Kidney (tissue), 14 donors: ENCODE data around the gene DNAJA1. TPM values are rescaled to one million over a fixed set of nuclear protein-coding genes. Genes with fewer than 3 reads are reported as not detected.
"Not testable (repeated sequence)": the region's sequence is repeated elsewhere in the genome, so short reads cannot be mapped to it uniquely, and the experiment has no call there.

ENCODE experiments used
- DNase-seq, 5 donors: peaks; one replicate each; pipeline ENCODE4 v3.0.0-alpha.2; 2013 to 2020
- FAIRE-seq: peaks from 2 replicates; lab custom pipeline; 2012; peaks lifted over from hg19 to GRCh38; lab: Jason Lieb, UNC
- H3K27ac ChIP-seq, 2 donors: one replicate each; pipeline ENCODE4 v1.7.0; 2013; ENCODE audit warnings: low read depth in 2 of 2, low read length in 2 of 2, inconsistent platforms in 1 of 2
- H3K27me3 ChIP-seq: one replicate; pipeline ENCODE4 v1.7.1; 2013; ENCODE audit warnings: low read length, inconsistent platforms; ENCODE audit not compliant: control insufficient read depth, insufficient read depth
- H3K36me3 ChIP-seq, 3 donors: one replicate each; pipeline versions ENCODE4 v1.7.0 to v1.7.1; 2013; ENCODE audit warnings: low read length in 3 of 3, control low read depth in 1 of 3, inconsistent platforms in 1 of 3; ENCODE audit not compliant: insufficient read depth in 3 of 3, control insufficient read depth in 2 of 3
- H3K4me1 ChIP-seq, 3 donors: one replicate each; pipeline versions ENCODE4 v1.7.0 to v1.7.1; 2013; ENCODE audit warnings: low read length in 3 of 3, inconsistent platforms in 1 of 3, low read depth in 1 of 3; ENCODE audit not compliant: control insufficient read depth in 2 of 3, insufficient read depth in 2 of 3
- H3K4me3 ChIP-seq, 3 donors: one replicate each; pipeline versions ENCODE4 v1.7.0 to v1.8.1; 2013; ENCODE audit warnings: low read length in 3 of 3, control low read depth in 1 of 3, inconsistent platforms in 1 of 3
- H3K9ac ChIP-seq, 3 donors: one replicate each; pipeline versions ENCODE4 v1.7.0 to v1.7.1; 2013; ENCODE audit warnings: low read length in 3 of 3, control low read depth in 1 of 3, inconsistent platforms in 1 of 3
- H3K9me3 ChIP-seq, 3 donors: one replicate each; pipeline versions ENCODE4 v1.7.0 to v1.7.1; 2013; ENCODE audit warnings: low read length in 3 of 3, control low read depth in 1 of 3, inconsistent platforms in 1 of 3; ENCODE audit not compliant: control insufficient read depth in 2 of 3, insufficient read depth in 1 of 3
- CTCF ChIP-seq: IDR thresholded peaks from 3 replicates; pipeline ENCODE4 v1.5.1; 2012; ENCODE audit warnings: mild to moderate bottlenecking, moderate library complexity, borderline replicate concordance; ENCODE audit not compliant: insufficient read depth; ENCODE audit errors: extremely low read depth
- intact Hi-C: fragments of 100-400 bp; cut with DNase I; formaldehyde crosslinking; loops from one replicate; pipeline ENCODE4 v1.11.1; 2022
- polyA plus RNA-seq: library from polyadenylated mRNA; stranded (reverse); fragments of 350-450 nt; fragmentation: Illumina TruSeq; extraction: RNeasy Lipid Tissue Mini Kit (QIAGEN cat#74804); gene quantifications from one replicate; pipeline ENCODE4 v1.2.3, GENCODE V29; 2014; ENCODE audit warnings: low read depth, low replicate concordance; ENCODE audit not compliant: insufficient read depth
- total RNA-seq: library from RNA; stranded (reverse); fragmentation: NEBNext Ultra II Directional; extraction: Animal tissue kit (Norgen Biotek cat#: 25700); gene quantifications from one replicate; pipeline ENCODE4 v1.2.1, GENCODE V29; 2021
- donor health status: control.
- donor health status: control.
- donor health status: control.
- donor health status: control.
- donor health status: control.
- donor health status: DM: yes; HTN: yes; CAD: no.
- donor health status: Normal renal cell carcinoma (clear cell type).

Gene DNAJA1
- total and polyA plus RNA-seq, 2 donors from 2014 or later: 105 to 132 TPM

DNA sequence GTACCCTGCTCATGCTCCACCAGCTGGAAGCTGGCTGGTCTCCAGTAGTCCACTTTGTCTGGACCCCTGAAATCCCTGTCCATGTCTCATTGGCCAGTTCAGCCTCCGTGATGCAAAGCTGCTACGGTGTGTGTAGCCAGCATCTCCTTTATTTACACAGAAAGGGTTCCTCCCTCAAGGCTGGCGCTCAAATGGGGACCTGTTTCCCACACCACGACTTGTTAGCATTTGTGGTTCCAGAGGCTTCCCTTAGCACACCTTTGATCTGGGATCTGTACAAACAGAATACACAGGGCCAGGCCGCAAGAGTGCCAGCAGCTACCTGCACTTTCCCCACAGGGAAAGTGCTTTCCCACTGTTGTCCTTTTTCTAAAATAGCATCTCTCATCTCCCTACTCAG, 57.1 kb downstream of the DNAJA1 start:
- Histone ChIP-seq H3K9ac (no peak overlapping the region), H3K36me3 (no peaks in the 10 kb centered on the region), H3K4me1 (peaks cover 0 to 7% (median 3%) of the 10 kb centered on the region in 3 donors), H3K9me3 (no peaks in the 10 kb centered on the region), H3K27ac (no peak overlapping the region), H3K4me3 (no peak overlapping the region), H3K27me3 (no peaks in the 10 kb centered on the region)
- FAIRE-seq: no peak
- TF ChIP-seq CTCF: no peak
- intact Hi-C loops: loop anchor here (5.0 kb wide), 1 partner anchor 145 kb away; no protein-coding TSS in a partner anchor
- DNase-seq: no peak

- TF ChIP-seq CTCF: no peak
- FAIRE-seq (no peak), DNase-seq (no peak)
- no peak overlapping the region for H3K27ac ChIP-seq
- intact Hi-C loops: loop anchor here (5.0 kb wide), 1 partner anchor 145 kb away; no protein-coding TSS in a partner anchor
- H3K36me3 ChIP-seq: no peaks in the 10 kb centered on the region
- no peaks in the 10 kb centered on the region for H3K9me3 ChIP-seq
- peaks cover 0 to 7% (median 3%) of the 10 kb centered on the region in 3 donors for H3K4me1 ChIP-seq
- H3K9ac ChIP-seq: no peak overlapping the region
- no peaks in the 10 kb centered on the region for H3K27me3 ChIP-seq
- no peak overlapping the region for H3K4me3 ChIP-seq
These were observed 57.7 kb downstream of the DNAJA1 start for GRCh38 chr9:33082538-33083326.

DNA sequence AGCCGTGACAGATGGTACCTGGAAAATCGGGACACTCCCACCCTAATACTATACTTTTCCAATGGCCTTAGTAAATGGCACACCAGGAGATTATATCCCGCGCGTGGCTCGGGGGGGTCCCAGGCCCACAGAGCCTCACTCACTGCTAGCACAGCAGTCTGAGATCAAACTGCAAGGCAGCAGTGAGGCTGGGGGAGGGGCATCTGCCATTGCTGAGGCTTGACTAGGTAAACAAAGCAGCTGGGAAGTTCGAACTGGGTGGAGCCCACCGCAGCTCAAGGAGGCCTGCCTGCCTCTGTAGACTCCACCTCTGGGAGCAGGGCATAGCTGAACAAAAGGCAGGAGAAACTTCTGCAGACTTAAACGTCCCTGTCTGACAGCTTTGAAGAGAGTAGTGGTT, 60.6 kb downstream of the DNAJA1 start:
- intact Hi-C loops, FAIRE-seq, DNase-seq, H3K27ac ChIP-seq, H3K27me3 ChIP-seq, H3K9ac ChIP-seq, H3K9me3 ChIP-seq, H3K4me3 ChIP-seq, H3K36me3 ChIP-seq, H3K4me1 ChIP-seq: not testable (repeated sequence)

Other genes starting within 250 kb of the DNAJA1 start
- gene TMEM215, start 241.7 kb upstream of the DNAJA1 start, total RNA-seq: not detected
- gene TMEM215, start 241.7 kb upstream of the DNAJA1 start, polyA plus RNA-seq: not detected
- 25.5 TPM for gene APTX, start 23.6 kb upstream of the DNAJA1 start, total RNA-seq
- 34.9 TPM for gene APTX, start 23.6 kb upstream of the DNAJA1 start, polyA plus RNA-seq
- 22.0 TPM for gene SMU1, start 51.4 kb downstream of the DNAJA1 start, total RNA-seq
- 12.8 TPM for gene SMU1, start 51.4 kb downstream of the DNAJA1 start, polyA plus RNA-seq
- gene B4GALT1, start 142.1 kb downstream of the DNAJA1 start, total RNA-seq: 163 TPM
- 33.0 TPM for gene B4GALT1, start 142.1 kb downstream of the DNAJA1 start, polyA plus RNA-seq
- gene SPINK4, start 214.9 kb downstream of the DNAJA1 start, total RNA-seq: not detected
- gene SPINK4, start 214.9 kb downstream of the DNAJA1 start, polyA plus RNA-seq: not detected
- gene BAG1, start 239.4 kb downstream of the DNAJA1 start, total RNA-seq: 134 TPM
- gene BAG1, start 239.4 kb downstream of the DNAJA1 start, polyA plus RNA-seq: 268 TPM
- gene CHMP5, start 239.8 kb downstream of the DNAJA1 start, total RNA-seq: 65.2 TPM
- gene CHMP5, start 239.8 kb downstream of the DNAJA1 start, polyA plus RNA-seq: 100 TPM